HG02678 (cell line): ENCODE data around the gene TBC1D5.
"Not testable (repeated sequence)": the region's sequence is repeated elsewhere in the genome, so short reads cannot be mapped to it uniquely, and the experiment has no call there.

Experiments used
- ATAC-seq: cut with Tn5 transposase; IDR thresholded peaks from one replicate; pipeline ENCODE4 v1.9.1; 2021; ENCODE audit warnings: mild to moderate bottlenecking, moderate library complexity; ENCODE audit not compliant: unreplicated experiment

The TBC1D5 gene

DNA sequence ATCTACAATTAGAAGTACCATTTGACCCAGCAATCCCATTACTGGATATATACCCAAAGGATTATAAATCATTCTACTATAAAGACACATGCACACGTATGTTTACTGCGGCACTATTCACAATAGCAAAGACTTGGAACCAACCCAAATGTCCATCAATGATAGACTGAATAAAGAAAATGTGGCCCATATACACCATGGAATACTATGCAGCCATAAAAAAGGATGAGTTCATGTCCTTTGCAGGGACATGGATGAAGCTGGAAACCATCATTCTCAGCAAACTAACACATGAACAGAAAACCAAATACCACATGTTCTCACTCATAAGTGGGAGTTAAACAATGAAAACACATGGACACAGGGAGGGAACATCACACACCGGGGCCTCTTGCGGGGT is 92.7 kb downstream of the TBC1D5 start:
- ATAC-seq: not testable (repeated sequence)

DNA sequence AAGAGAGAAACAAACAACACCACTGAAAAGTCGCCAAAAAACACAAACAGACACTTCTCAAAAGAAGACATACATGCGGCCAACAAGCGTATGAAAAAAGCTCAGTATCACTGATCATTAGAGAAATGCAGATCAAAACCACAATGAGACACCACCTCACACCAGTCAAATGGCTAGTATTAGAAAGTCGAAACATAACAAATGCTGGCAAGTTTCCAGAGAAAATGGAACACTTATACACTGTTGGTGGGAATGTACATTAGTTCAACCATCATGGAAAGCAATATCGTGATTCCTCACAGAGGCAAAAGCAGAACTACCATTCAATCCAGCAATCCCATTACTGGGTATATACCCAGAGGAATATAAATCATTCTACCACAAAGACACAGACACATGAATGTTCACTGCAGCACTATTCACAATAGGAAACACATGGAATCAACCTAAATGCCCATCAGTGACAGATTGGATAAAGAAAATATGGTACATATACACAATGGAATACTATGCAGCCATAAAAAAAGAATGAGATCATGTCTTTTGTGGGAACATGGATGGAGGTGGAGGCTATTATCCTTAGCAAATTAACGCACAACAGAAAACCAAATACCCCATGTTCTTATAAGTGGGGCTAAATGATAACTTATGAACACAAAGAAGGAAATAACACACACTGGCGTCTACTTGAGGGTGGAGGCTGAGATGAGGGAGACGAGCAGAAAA is 93.6 kb downstream of the TBC1D5 start:
- not testable (repeated sequence) for ATAC-seq

DNA sequence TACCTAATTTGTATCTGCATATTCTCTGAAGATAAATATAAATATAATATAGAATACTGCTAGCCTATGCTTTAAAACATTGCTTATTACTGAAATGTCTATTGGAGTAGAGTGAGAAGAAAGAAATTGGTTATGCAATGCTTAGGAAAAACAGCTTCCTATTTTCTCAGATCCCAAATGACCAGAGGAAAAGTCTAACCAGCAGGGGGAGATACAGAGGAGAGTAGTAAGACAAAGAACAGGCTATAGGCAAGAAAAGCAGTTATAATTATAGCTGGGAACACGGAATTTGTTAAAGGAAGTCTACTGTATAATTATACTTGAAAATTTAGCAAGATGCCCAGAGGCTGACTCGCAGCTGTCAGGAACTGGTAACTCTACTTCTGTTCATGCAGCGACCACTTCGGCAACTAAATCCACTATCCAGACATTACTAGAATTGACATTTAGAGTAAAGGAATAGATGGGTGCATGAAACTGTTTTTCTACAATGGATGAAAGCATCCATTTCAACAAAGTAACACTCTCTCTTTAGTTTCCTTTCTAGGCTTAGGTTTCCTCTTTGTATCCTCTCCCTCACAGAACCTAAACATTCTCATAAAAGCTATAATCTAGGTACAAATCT is 97.2 kb downstream of the TBC1D5 start:
- ATAC-seq: no peak

DNA sequence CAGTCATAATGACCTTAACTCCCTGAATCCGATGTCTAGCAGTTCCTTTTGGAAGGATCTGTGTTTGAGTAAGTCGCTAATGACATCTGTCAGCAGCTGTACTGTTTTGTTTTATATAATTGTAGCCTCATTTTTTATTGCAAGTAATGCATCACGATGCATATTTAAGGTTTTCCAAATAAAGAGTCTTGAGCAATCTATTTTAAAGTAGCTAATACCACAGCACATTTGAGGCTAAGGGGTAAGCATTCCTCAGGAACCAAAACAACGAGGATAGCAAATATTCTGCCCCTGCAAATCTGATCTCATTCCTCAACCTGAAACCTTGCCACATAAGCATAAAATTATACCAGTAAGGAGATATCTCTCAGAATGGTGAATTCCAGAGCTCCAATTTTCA is 98.7 kb downstream of the TBC1D5 start:
- no peak for ATAC-seq

DNA sequence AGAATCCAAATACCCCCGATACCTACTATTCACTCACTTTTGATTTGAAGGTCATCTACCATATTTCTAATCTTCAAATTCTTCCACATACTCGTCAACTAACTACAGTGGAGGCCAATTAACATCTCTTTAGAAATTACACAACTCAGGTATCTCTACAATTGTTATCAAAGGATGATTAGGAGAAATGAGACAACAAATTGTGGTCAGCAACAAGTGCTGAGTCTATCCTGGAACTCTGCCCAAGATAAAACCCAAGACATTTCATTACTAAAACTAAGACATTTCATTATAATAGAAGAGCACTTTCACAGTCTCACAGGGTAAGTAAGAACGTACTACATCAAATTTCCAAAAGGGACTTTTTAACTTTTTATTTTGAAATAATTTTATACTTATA is 100.0 kb downstream of the TBC1D5 start:
- no peak for ATAC-seq

DNA sequence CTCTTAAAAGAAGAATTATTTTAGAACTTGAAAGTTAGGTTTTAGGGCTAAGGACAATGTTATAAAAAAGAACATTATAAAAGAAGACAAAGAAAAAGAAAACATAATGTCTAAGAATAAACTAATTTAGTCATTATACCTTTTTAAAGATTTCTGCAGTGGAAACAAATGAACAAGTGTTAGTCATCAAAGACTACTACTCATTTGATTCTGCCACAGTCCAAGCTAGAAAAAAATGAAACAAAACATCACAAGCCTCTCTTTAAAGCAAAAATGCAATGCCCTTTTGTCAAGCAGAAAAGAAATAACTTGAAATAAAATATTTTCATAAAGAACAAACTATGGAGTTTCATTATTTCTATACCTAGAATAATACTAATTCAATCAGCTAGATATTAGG is 102.0 kb downstream of the TBC1D5 start:
- ATAC-seq: no peak

DNA sequence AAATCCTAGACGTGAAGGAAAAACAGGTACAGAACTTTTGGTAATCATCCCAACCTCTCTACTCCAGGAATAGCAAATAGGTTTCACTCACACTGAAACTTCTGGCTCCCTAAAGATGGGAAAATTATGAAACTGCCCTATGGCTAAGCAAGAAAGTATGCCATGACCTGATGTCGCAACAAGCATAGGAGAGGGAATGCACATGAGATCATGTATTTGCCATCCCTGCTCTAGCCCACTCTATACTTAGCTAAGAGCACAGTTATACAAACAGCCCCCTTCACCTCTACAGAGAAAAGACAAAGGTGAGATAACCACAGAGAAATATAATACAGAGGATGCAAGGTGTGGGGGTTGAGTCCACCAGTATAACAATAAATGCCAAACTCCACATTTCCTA is 102.7 kb downstream of the TBC1D5 start:
- ATAC-seq: no peak

DNA sequence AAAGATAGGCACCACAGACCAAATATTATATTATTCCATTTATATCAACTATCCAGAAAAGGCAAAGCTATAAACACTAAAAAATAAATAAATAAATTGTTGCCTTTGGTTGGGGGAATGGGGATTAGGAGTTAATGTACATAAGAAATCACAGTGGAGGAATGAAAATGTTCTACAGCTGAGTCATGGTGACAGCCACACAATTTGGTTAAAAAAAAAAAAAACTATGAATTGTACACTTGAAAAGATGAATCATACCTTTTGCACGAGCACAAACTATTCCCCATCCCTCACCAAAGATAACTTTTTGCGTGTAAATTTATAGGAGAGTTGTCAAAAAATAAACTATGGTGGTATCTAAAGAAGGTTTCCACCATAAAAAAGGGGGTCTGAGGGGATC is 103.2 kb downstream of the TBC1D5 start:
- ATAC-seq: no peak

- no peak for ATAC-seq
Measured at GRCh38 chr3:17638356-17638755, 104.1 kb downstream of the TBC1D5 start.

- not testable (repeated sequence) for ATAC-seq
Measured at GRCh38 chr3:17635675-17636074, 106.8 kb downstream of the TBC1D5 start.

- no peak for ATAC-seq
Measured at GRCh38 chr3:17634964-17635363, 107.5 kb downstream of the TBC1D5 start.

DNA sequence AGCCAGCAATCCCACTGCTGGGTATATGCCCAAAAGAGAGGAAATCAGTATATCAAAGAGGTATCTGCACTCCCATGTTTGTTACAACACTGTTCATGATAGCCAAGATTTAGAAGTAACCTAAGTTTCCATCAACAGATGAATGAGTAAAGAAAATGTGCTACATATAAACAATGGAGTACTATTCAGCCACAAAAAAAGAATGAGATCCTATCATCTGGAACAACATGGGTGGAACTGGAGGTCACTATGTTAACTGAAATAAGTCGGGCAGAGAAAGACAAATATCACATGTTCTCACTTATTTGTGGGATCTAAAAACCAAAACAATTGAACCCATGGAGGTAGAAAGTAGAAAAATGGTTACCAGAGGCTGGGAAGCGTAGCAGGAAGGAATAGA is 108.2 kb downstream of the TBC1D5 start:
- no peak for ATAC-seq

DNA sequence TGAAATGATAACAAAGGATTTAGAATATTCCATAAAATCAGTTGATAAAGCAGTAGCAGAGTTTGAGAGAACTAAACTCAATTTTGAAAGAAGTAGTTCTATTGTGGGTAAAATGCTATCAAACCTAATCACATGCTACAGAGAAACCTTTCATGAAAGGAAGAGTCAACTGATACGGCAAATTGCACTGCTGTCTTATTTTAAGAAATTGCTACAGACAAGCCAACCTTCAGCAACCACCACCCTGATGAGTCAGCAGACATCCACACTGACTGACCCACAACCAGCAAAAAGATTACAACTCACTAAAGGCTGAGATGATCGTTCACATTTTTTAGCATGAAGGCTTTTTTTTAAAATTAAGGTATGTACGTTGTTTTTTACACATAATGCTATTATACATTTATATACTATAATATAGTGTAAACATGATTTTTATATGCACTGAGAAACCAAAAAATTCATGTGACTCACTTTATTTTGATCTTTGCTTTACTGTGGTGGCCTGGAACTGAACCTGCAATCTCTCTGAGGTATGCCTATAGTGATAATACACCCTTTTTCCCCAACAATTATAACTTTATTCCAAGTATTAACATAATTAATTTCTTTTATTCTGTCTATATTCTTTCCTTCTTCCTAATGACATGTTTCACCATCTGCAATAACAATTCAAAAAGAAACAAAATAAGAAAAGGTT is 109.9 kb downstream of the TBC1D5 start:
- ATAC-seq: no peak

DNA sequence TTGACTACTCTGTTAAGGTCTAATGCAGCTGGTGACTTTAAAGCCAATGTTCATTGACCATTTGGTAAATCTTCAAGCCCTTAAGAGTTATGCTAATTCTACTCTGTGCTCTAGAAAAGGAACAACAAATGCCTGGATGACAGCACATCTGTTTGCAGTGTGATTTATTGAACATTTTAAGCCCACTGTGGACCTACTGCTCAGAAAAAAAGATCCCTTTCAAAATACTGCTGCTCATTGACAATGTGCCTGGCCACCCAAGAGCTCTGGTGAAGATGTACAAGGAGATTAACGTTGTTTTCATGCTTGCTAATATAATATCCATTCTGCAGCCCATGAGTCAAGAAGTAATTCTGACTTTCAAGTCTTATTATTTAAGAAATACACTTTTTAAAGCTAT is 110.8 kb downstream of the TBC1D5 start:
- ATAC-seq: no peak

- no peak for ATAC-seq
Measured at GRCh38 chr3:17629400-17629799, 113.0 kb downstream of the TBC1D5 start.

DNA sequence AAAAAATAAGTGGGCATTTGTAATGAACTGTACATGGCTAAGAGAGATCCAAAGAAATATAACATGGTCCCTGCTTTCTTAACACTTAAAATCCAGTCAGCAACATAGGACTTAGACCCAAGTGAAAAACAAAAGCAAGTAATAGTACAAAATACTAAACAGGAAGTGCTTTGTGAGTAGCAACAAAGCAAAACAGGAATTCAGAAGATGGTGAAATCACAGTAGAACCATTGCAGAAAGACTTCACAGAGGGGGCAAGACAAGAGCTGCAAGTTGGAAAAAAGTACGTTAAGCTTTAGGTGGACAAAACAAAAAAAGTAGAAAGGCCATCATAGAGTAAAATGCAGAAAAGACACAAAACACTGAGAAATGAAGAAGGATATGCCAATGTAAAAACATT is 116.0 kb downstream of the TBC1D5 start:
- ATAC-seq: no peak

GRCh38 chr3:17625133-17625532 is 117.3 kb downstream of the TBC1D5 start:
- ATAC-seq: no peak

GRCh38 chr3:17623464-17623863 is 119.0 kb downstream of the TBC1D5 start:
- ATAC-seq: no peak

DNA sequence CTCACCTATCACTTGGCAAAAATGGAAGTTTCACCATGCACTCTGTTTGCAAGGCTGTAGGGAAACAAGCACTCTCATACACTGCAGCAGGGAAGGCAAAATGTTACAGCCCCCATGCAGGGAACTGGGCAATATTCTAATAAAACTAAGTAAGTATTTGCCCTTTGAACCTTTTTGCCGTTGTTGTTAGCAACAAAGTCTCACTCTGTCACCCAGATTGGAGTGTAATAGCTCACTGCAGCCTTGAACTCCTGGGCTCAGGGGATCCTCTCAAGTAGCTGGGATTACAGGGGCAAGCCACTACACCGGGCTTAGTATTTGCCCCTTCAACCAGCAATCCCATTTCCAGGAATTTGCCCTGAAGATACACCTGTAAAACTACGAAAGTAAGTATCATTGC is 122.5 kb downstream of the TBC1D5 start:
- ATAC-seq: no peak

GRCh38 chr3:17613017-17613416 is 129.4 kb downstream of the TBC1D5 start:
- not testable (repeated sequence) for ATAC-seq

- no peak for ATAC-seq
Measured at GRCh38 chr3:17607905-17608304, 134.5 kb downstream of the TBC1D5 start.

DNA sequence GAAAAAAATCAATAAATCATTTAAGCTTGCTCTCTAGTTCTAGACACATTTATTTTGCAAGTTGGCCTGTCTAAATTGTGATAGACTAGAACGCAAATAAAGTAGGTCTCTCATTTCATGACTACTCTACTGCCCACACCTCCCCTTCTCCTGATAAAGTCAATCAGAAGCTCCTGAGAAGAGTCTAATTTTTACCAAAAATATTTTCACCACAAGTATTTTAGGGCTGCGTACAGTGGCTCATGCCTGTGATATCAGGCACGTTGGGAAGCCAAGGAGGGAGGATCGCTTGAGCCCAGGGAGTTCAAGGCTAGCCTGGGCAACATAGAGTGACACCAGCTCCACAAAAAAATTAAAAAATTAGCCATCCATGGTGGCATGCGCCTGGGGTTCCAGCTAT is 136.5 kb downstream of the TBC1D5 start:
- no peak for ATAC-seq
